K562 (cell line): ENCODE measurements around the gene UGT2B7.

Experiments
- BHLHE40 ChIP-seq: IDR thresholded peaks from 2 replicates; pipeline ENCODE4 v1.6.1; 2011; ENCODE audit warnings: low read length, improper control_type of control experiment
- MAZ ChIP-seq, 2 experiments: fragments of 450-650 bp in 1 of 2; sonication (generic) in 1 of 2; formaldehyde crosslinking; IDR thresholded peaks in 1 of 2; conservative IDR thresholded peaks in 1 of 2; 2 replicates each; pipeline versions ENCODE4 v1.4.0 to v1.5.0; 2020; ENCODE audit warnings: mild to moderate bottlenecking in 1 of 2, missing genetic modification reagents in 1 of 2
- POLR2A ChIP-seq: fragments of 450-650 bp; conservative IDR thresholded peaks from 2 replicates; pipeline ENCODE4 v1.6.1; 2016
- RFX7 ChIP-seq: fragments of 250-450 bp; sonication (Bioruptor Pico); IDR thresholded peaks from 2 replicates; pipeline ENCODE4 v1.5.1; 2021; ENCODE audit warnings: mild to moderate bottlenecking
- ZC3H4 ChIP-seq: sonication (generic); formaldehyde crosslinking; IDR thresholded peaks from 2 replicates; pipeline ENCODE4 v1.9.0; 2021; ENCODE audit warnings: missing genetic modification reagents, borderline replicate concordance
- ZNF76 ChIP-seq: fragments of 250-450 bp; sonication (Bioruptor Pico); IDR thresholded peaks from 2 replicates; pipeline ENCODE4 v1.4.0; 2020; ENCODE audit warnings: mild to moderate bottlenecking, moderate library complexity, borderline replicate concordance
- TF ChIP-seq, protein P1 (sequence below), 2 experiments: fragments of 150-350 bp in 1 of 2; IDR thresholded peaks; 2 replicates each; pipeline ENCODE4 v1.6.1; 2012 to 2016; ENCODE audit warnings: low read depth in 2 of 2, low read length in 2 of 2, mild to moderate bottlenecking in 1 of 2, moderate library complexity in 1 of 2

DNA sequence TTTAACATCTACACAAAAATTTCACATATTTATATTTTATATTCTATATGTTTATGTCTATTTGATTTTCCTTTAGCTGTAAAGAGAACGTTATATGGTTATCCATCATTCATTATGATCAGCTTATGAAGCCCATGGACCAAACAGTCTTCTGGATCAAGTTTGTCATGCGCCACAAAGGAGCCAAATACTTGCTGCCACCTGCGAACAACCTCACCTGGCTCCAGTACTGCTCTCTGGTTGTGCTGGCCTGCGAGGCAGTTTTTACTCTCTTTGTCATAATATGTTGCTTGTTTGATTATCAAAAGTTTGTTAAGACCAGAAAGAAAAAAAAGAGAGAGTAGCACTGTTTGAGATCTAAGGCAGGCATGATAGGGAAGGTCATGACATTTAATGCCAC, 38.2 kb downstream of the UGT2B7 start:
- TF ChIP-seq POLR2A (no peak), ZC3H4 (CRISPR knock-in tag) (no peak), MAZ (CRISPR knock-in tag; conservative IDR thresholded peaks at IDR 0.05 in 1 of 2, IDR thresholded peaks at IDR 0.05 in 1 of 2) (no peak), BHLHE40 (no peak), ZNF76 (CRISPR knock-in tag) (no peak), RFX7 (CRISPR knock-in tag) (no peak)
- TF ChIP-seq, protein P1, sequence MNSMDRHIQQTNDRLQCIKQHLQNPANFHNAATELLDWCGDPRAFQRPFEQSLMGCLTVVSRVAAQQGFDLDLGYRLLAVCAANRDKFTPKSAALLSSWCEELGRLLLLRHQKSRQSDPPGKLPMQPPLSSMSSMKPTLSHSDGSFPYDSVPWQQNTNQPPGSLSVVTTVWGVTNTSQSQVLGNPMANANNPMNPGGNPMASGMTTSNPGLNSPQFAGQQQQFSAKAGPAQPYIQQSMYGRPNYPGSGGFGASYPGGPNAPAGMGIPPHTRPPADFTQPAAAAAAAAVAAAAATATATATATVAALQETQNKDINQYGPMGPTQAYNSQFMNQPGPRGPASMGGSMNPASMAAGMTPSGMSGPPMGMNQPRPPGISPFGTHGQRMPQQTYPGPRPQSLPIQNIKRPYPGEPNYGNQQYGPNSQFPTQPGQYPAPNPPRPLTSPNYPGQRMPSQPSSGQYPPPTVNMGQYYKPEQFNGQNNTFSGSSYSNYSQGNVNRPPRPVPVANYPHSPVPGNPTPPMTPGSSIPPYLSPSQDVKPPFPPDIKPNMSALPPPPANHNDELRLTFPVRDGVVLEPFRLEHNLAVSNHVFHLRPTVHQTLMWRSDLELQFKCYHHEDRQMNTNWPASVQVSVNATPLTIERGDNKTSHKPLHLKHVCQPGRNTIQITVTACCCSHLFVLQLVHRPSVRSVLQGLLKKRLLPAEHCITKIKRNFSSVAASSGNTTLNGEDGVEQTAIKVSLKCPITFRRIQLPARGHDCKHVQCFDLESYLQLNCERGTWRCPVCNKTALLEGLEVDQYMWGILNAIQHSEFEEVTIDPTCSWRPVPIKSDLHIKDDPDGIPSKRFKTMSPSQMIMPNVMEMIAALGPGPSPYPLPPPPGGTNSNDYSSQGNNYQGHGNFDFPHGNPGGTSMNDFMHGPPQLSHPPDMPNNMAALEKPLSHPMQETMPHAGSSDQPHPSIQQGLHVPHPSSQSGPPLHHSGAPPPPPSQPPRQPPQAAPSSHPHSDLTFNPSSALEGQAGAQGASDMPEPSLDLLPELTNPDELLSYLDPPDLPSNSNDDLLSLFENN (IDR thresholded peaks at IDR 0.05; ENCODE audit: low read depth in 2 of 2, low read length in 2 of 2) = no peak
